LNCaP clone FGC (cell line): ENCODE measurements around the gene TOPBP1.
"Not testable (repeated sequence)": the region's sequence is repeated elsewhere in the genome, so short reads cannot be mapped to it uniquely, and the experiment has no call there.

Experiments
- DNase-seq: peaks from one replicate; pipeline ENCODE4 v3.0.0-alpha.2; 2011; ENCODE audit warnings: low read depth
- H3K4me3 ChIP-seq: 2 replicates; pipeline ENCODE4 v1.5.1; 2011; ENCODE audit warnings: mild to moderate bottlenecking, low read depth, low read length, control low read depth
- CTCF ChIP-seq: IDR thresholded peaks from 2 replicates; pipeline ENCODE4 v1.5.1; 2012; ENCODE audit warnings: mild to moderate bottlenecking; ENCODE audit not compliant: control insufficient read depth, insufficient read depth; ENCODE audit errors: extremely low read depth

Gene TOPBP1

GRCh38 chr3:133562376-133562775 lies 99.4 kb downstream of the TOPBP1 start:
- DNase-seq: no peak
- TF ChIP-seq CTCF: no peak
- H3K4me3 ChIP-seq: no peak overlapping the region

- H3K4me3 ChIP-seq: no peak overlapping the region
- no peak for TF ChIP-seq CTCF
- no peak for DNase-seq
These were observed 100.1 kb downstream of the TOPBP1 start for GRCh38 chr3:133561679-133562078.

- H3K4me3 ChIP-seq: not testable (repeated sequence)
These were observed 110.2 kb downstream of the TOPBP1 start for GRCh38 chr3:133551589-133551988.

More at GRCh38 chr3:133551589-133551988, 110.2 kb downstream of the TOPBP1 start:
- not testable (repeated sequence) for DNase-seq
